ENCODE measurements around the gene DRC3. TPM values are rescaled to one million over a fixed set of nuclear protein-coding genes. Genes with fewer than 3 reads are reported as not detected.

The DRC3 gene
- polyA plus RNA-seq, 1 donor (not counting 4 experiments of a cell fraction or from before 2014, with no cell fraction given): 0.69 TPM

GRCh38 chr17:17981330-17981729, 8.7 kb downstream of the DRC3 start:
- H3K79me2 ChIP-seq (ENCODE audit: control insufficient read depth, insufficient read depth, low read length): no peaks in the 10 kb centered on the region
- dilution Hi-C loops (cut with MboI; ENCODE audit: extremely low pct_ligation_motif_present, low sequenced_read_pairs): no loop called here
- no peaks in the 10 kb centered on the region for H3K9me3 ChIP-seq (ENCODE audit: control insufficient read depth, low read depth, low read length)
- H3K4me1 ChIP-seq (ENCODE audit: control insufficient read depth, extremely low read depth, insufficient read depth, low read length): peaks cover 3% of the 10 kb centered on the region
- H3K9me1 ChIP-seq (ENCODE audit: control insufficient read depth, extremely low read depth, insufficient read depth, low read length): no peaks in the 10 kb centered on the region
- no peak overlapping the region for H2AFZ ChIP-seq (ENCODE audit: control insufficient read depth, low read length)
- H3K36me3 ChIP-seq (ENCODE audit: control insufficient read depth in 2 of 2, extremely low read depth in 1 of 2, insufficient read depth in 2 of 2, low read length in 2 of 2): no peaks in the 10 kb centered on the region
- no peak overlapping the region for H3K9ac ChIP-seq (ENCODE audit: control insufficient read depth, extremely low read depth, insufficient read depth, low read length)
- H3K27me3 ChIP-seq (ENCODE audit: control insufficient read depth, extremely low read depth, insufficient read depth, low read length): no peaks in the 10 kb centered on the region
- H4K20me1 ChIP-seq (ENCODE audit: control insufficient read depth, extremely low read depth, insufficient read depth, low read length): no peaks in the 10 kb centered on the region
- FAIRE-seq: no peak
- no peak for DNase-seq (ENCODE audit: low read depth, low spot score)
- TF ChIP-seq EZH2 (IDR thresholded peaks at IDR 0.05; ENCODE audit: low read length) (no peak), CTCF (optimal IDR thresholded peaks at IDR 0.05 in 1 of 3, IDR thresholded peaks at IDR 0.05 in 1 of 3, conservative IDR thresholded peaks at IDR 0.05 in 1 of 3; ENCODE audit: extremely low read depth in 1 of 3, insufficient read depth in 2 of 3, low read length in 3 of 3) (no peak)
- no peak overlapping the region for H3K4me2 ChIP-seq (ENCODE audit: control insufficient read depth, extremely low read depth, insufficient read depth, low read depth, low read length)
- H3K27ac ChIP-seq (ENCODE audit: control insufficient read depth, insufficient read depth, low read length): no peak overlapping the region
- H3K4me3 ChIP-seq (ENCODE audit: control insufficient read depth in 2 of 3, extremely low read depth in 1 of 3, insufficient read depth in 2 of 3, low read depth in 1 of 3, low read length in 3 of 3): no peak overlapping the region

- Histone ChIP-seq H3K4me3 (ENCODE audit: control insufficient read depth in 2 of 3, extremely low read depth in 1 of 3, insufficient read depth in 2 of 3, low read depth in 1 of 3, low read length in 3 of 3) (no peak overlapping the region), H3K9me3 (ENCODE audit: control insufficient read depth, low read depth, low read length) (no peaks in the 10 kb centered on the region), H3K27ac (ENCODE audit: control insufficient read depth, insufficient read depth, low read length) (no peak overlapping the region), H3K4me2 (ENCODE audit: control insufficient read depth, extremely low read depth, insufficient read depth, low read depth, low read length) (no peak overlapping the region), H3K9me1 (ENCODE audit: control insufficient read depth, extremely low read depth, insufficient read depth, low read length) (no peaks in the 10 kb centered on the region), H3K36me3 (ENCODE audit: control insufficient read depth in 2 of 2, extremely low read depth in 1 of 2, insufficient read depth in 2 of 2, low read length in 2 of 2) (no peaks in the 10 kb centered on the region), H3K9ac (ENCODE audit: control insufficient read depth, extremely low read depth, insufficient read depth, low read length) (no peak overlapping the region), H2AFZ (ENCODE audit: control insufficient read depth, low read length) (no peak overlapping the region), H3K27me3 (ENCODE audit: control insufficient read depth, extremely low read depth, insufficient read depth, low read length) (no peaks in the 10 kb centered on the region), H3K4me1 (ENCODE audit: control insufficient read depth, extremely low read depth, insufficient read depth, low read length) (peaks cover 3% of the 10 kb centered on the region), H3K79me2 (ENCODE audit: control insufficient read depth, insufficient read depth, low read length) (no peaks in the 10 kb centered on the region), H4K20me1 (ENCODE audit: control insufficient read depth, extremely low read depth, insufficient read depth, low read length) (no peaks in the 10 kb centered on the region)
- dilution Hi-C loops (cut with MboI; ENCODE audit: extremely low pct_ligation_motif_present, low sequenced_read_pairs): no loop called here
- FAIRE-seq (no peak), DNase-seq (ENCODE audit: low read depth, low spot score) (no peak)
- TF ChIP-seq EZH2 (IDR thresholded peaks at IDR 0.05; ENCODE audit: low read length) (no peak), CTCF (optimal IDR thresholded peaks at IDR 0.05 in 1 of 3, IDR thresholded peaks at IDR 0.05 in 1 of 3, conservative IDR thresholded peaks at IDR 0.05 in 1 of 3; ENCODE audit: extremely low read depth in 1 of 3, insufficient read depth in 2 of 3, low read length in 3 of 3) (no peak)
Observed at GRCh38 chr17:17982801-17983200, 10.1 kb downstream of the DRC3 start.
